ENCODE results near the gene GLRX5.

GLRX5 gene

GRCh38 chr14:95549656-95550585 is 15.1 kb downstream of the GLRX5 start:
- ATAC-seq (ENCODE audit: low read depth), result no peak

DNA sequence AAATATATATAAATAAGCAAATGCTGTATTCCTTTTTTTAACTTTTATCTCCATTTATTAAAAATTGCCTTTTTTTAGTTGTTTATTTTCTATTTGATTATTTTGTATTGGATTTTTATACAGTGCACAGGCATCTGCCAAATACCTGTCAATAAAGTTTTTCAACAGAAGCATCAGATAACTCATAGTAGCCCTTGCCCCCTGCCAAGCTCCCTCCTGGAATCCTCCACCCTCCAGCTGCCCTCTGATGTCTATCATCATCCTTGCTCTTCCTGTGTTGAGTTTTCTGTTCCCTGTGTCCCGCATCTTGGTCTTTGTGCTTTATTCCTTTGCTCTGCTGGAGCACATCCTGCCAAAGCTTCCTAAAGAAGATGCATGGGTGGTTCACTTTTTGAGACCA is 16.6 kb downstream of the GLRX5 start:
- TF ChIP-seq, protein P1, sequence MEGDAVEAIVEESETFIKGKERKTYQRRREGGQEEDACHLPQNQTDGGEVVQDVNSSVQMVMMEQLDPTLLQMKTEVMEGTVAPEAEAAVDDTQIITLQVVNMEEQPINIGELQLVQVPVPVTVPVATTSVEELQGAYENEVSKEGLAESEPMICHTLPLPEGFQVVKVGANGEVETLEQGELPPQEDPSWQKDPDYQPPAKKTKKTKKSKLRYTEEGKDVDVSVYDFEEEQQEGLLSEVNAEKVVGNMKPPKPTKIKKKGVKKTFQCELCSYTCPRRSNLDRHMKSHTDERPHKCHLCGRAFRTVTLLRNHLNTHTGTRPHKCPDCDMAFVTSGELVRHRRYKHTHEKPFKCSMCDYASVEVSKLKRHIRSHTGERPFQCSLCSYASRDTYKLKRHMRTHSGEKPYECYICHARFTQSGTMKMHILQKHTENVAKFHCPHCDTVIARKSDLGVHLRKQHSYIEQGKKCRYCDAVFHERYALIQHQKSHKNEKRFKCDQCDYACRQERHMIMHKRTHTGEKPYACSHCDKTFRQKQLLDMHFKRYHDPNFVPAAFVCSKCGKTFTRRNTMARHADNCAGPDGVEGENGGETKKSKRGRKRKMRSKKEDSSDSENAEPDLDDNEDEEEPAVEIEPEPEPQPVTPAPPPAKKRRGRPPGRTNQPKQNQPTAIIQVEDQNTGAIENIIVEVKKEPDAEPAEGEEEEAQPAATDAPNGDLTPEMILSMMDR (IDR thresholded peaks at IDR 0.05; ENCODE audit: poor library complexity, severe bottlenecking), result no peak
- DNase-seq (ENCODE audit: low spot score), result no peak
- Histone ChIP-seq H3K27me3 (ENCODE audit: insufficient read depth, poor library complexity, severe bottlenecking) (no peaks in the 10 kb centered on the region), H3K4me3 (ENCODE audit: severe bottlenecking) (no peak overlapping the region), H3K4me1 (ENCODE audit: insufficient read depth, poor library complexity, severe bottlenecking) (peaks cover 17% of the 10 kb centered on the region), H3K9me3 (ENCODE audit: severe bottlenecking) (no peaks in the 10 kb centered on the region), H3K27ac (ENCODE audit: poor library complexity, severe bottlenecking) (no peak overlapping the region), H3K36me3 (ENCODE audit: low read depth) (no peaks in the 10 kb centered on the region; the same call in 1 of the 2 replicates)
- ATAC-seq (ENCODE audit: low read depth), result no peak

More at GRCh38 chr14:95549656-95550585, 15.1 kb downstream of the GLRX5 start:
- Histone ChIP-seq H3K36me3 (ENCODE audit: low read depth) (peaks cover 6% of the 10 kb centered on the region), H3K4me3 (ENCODE audit: severe bottlenecking) (no peak overlapping the region), H3K27ac (ENCODE audit: poor library complexity, severe bottlenecking) (no peak overlapping the region), H3K9me3 (ENCODE audit: severe bottlenecking) (no peaks in the 10 kb centered on the region), H3K4me1 (ENCODE audit: insufficient read depth, poor library complexity, severe bottlenecking) (peaks cover 26% of the 10 kb centered on the region), H3K27me3 (ENCODE audit: insufficient read depth, poor library complexity, severe bottlenecking) (no peaks in the 10 kb centered on the region)
- TF ChIP-seq, protein P1 (IDR thresholded peaks at IDR 0.05; ENCODE audit: poor library complexity, severe bottlenecking), result no peak
- no peak for DNase-seq (ENCODE audit: low spot score)

GRCh38 chr14:95553141-95553540 is 18.3 kb downstream of the GLRX5 start:
- no peaks in the 10 kb centered on the region for H3K9me3 ChIP-seq (ENCODE audit: severe bottlenecking)
- peaks cover 3% of the 10 kb centered on the region for H3K4me1 ChIP-seq (ENCODE audit: insufficient read depth, poor library complexity, severe bottlenecking)
- H3K36me3 ChIP-seq (ENCODE audit: low read depth), result no peaks in the 10 kb centered on the region; the same call in 1 of the 2 replicates
- ATAC-seq (ENCODE audit: low read depth), result no peak
- H3K27ac ChIP-seq (ENCODE audit: poor library complexity, severe bottlenecking), result no peak overlapping the region
- H3K27me3 ChIP-seq (ENCODE audit: insufficient read depth, poor library complexity, severe bottlenecking), result no peaks in the 10 kb centered on the region
- DNase-seq (ENCODE audit: low spot score), result no peak
- TF ChIP-seq, protein P1 (IDR thresholded peaks at IDR 0.05; ENCODE audit: poor library complexity, severe bottlenecking), result no peak
- no peak overlapping the region for H3K4me3 ChIP-seq (ENCODE audit: severe bottlenecking)

DNA sequence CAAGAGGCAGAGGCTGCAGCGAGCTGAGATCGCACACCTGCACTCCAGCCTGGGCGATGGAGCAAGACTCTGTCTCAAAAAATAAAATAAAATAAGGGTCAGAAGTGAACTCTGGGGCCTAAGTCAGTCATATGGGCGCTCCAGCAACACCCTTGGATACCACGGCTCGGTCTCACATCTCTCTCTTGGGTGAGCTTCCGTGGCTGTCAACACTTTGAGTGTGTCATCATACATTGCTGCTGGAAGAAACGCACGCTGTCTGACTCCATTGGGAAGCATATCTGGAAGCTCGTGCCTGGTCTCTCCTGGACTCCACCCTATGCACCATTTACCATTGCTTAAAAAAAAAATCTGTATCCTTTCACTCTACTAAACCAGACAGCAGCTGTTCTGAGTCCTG is 20.2 kb downstream of the GLRX5 start:
- no peaks in the 10 kb centered on the region for H3K36me3 ChIP-seq (ENCODE audit: low read depth)
- TF ChIP-seq, protein P1 (IDR thresholded peaks at IDR 0.05; ENCODE audit: poor library complexity, severe bottlenecking), result no peak
- H3K27ac ChIP-seq (ENCODE audit: poor library complexity, severe bottlenecking), result no peak overlapping the region
- no peaks in the 10 kb centered on the region for H3K9me3 ChIP-seq (ENCODE audit: severe bottlenecking)
- DNase-seq (ENCODE audit: low spot score), result no peak
- ATAC-seq (ENCODE audit: low read depth), result no peak
- no peak overlapping the region for H3K4me3 ChIP-seq (ENCODE audit: severe bottlenecking)
- no peaks in the 10 kb centered on the region for H3K27me3 ChIP-seq (ENCODE audit: insufficient read depth, poor library complexity, severe bottlenecking)
- no peaks in the 10 kb centered on the region for H3K4me1 ChIP-seq (ENCODE audit: insufficient read depth, poor library complexity, severe bottlenecking)

DNA sequence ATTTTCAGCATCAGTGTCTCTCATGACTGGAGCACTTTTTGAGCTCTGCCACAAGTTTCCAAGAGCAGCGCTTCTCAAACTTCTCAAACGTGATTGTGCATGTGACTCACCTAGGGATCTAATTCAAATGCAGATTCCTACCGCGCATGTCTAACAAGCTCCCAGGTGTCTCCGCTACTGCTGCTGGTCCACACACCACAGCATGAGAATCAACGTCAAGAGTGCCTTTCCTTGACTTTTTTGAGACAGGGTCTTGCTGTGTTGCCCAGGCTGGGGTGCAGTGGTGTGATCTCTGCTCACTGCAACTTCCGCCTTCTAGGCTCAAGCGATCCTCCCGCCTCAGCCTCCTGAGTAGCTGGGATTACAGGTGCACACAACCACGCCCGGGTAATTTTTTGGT is 22.4 kb downstream of the GLRX5 start:
- DNase-seq (ENCODE audit: low spot score) (no peak), ATAC-seq (ENCODE audit: low read depth) (no peak)
- H3K36me3 ChIP-seq (ENCODE audit: low read depth), result no peaks in the 10 kb centered on the region

More for the DNA sequence above, 22.4 kb downstream of the GLRX5 start:
- Histone ChIP-seq H3K4me3 (ENCODE audit: severe bottlenecking) (no peak overlapping the region), H3K27me3 (ENCODE audit: insufficient read depth, poor library complexity, severe bottlenecking) (no peaks in the 10 kb centered on the region), H3K4me1 (ENCODE audit: insufficient read depth, poor library complexity, severe bottlenecking) (no peaks in the 10 kb centered on the region), H3K9me3 (ENCODE audit: severe bottlenecking) (no peaks in the 10 kb centered on the region), H3K27ac (ENCODE audit: poor library complexity, severe bottlenecking) (no peak overlapping the region)
- TF ChIP-seq, protein P1 (IDR thresholded peaks at IDR 0.05; ENCODE audit: poor library complexity, severe bottlenecking), result no peak

Data from RWPE2 (cell line).